IPS-11a (cell line): Measurements from ENCODE around the gene ANAPC2.

Source experiments
- H3K4me3 ChIP-seq: one replicate; pipeline ENCODE4 v1.5.1; 2013; ENCODE audit warnings: low read depth, low read length, control low read depth

Gene ANAPC2

DNA sequence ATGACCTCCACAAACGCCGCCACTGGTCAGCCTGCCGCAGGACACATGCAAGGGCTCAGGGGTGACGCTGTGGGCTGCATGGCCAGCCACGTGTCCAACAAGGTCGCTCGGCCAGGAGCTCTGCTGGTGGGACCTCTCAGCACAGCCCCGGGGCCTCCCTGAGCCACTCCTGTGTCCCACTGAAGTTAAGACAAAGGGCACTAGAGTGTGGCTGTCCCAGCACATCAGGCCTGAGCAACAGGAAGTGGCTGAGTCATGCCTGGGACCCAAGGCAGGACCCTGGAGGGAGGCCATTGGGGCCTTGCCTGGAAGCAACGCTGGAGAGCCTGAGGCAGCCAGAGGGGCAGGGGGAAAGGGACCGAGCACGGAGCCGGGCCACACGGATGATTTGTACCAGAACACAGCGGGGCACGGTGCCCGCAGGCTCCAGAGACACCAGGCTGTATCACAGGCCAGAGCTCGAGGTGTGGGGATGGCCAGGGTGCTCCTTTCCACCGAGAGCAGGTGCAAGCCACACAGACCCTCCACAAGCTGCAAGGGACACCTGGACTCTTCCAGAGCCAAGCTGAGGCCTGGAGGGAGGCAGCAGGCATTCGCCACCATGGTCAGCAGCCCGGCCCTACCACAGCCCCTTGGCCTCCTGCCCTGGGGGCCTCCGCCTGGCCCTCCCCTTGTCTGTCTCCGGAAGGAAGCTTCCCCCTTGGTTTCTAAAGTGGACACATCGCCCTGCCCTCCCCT, 10.0 kb downstream of the ANAPC2 start:
- no peak overlapping the region for H3K4me3 ChIP-seq

DNA sequence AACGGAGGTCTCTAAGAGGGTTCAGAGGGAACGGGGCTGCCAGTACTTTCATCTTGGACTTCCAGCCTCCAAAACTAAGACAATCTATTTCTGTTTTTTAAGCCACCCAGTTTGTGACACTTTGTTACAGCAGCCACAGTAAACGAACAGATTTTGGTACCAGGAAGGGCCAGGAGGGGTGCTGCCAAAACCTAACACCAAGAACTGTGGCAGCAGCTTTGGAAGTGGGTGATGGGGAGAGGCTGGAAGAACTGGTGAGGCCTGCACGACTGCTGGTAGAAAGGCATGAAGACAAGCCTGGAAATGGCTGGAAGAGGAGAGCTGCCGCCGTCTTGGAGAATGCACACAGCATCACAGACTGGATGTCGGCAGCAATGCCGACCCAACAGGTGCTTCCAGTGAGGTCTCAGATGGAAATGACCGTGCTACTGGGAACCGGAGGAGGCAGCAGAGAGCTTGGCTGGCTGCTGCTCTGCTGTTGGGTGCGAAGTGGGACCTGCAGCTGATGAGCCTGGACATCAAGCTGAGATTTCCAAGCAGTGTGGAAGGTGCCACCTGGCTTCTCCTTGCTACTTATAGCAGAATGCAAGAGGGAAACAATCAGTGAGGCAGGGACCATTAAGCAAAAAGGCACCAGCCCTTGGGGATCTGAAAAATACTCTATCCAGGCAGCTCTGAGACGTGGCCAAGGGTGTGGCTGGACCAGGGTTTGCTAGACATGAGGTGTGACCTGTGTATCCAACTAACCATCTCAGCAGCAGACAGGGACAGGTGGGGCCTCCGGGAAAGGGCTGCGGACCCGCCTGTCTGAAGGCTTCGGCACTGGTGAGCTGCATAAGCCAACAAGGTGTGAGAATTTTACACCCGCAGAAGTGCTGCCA, 11.8 kb downstream of the ANAPC2 start:
- no peak overlapping the region for H3K4me3 ChIP-seq

DNA sequence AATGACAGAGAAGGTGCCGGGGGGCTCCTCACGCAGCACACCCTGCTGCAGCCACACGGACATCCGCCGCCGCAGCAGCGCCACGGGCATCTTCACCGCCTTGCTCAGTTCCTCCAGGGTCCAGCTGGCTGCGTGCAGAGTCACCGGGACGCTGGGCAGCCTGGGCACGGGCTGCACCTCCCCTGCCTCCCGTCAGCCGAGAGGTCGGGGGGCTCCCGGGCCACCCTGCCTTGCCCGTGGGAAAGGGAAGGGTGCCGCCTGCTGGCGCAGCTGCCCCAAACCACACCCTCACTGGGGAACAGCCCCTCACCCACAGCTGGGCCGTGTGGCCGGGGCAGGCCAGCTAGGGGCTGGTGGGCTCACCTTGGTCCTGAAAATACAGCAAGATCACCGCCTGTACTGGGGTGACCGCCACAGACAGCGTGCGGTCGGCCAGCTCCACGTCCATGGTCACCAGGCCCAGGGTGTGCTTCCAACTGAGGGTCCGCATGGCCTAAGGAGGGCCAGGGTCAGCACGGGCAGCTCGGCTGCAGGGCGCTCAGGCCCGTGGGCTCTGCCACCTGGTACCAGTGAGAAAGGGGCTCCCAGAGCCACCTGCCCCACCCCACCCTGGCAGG, 12.9 kb downstream of the ANAPC2 start:
- H3K4me3 ChIP-seq = no peak overlapping the region

DNA sequence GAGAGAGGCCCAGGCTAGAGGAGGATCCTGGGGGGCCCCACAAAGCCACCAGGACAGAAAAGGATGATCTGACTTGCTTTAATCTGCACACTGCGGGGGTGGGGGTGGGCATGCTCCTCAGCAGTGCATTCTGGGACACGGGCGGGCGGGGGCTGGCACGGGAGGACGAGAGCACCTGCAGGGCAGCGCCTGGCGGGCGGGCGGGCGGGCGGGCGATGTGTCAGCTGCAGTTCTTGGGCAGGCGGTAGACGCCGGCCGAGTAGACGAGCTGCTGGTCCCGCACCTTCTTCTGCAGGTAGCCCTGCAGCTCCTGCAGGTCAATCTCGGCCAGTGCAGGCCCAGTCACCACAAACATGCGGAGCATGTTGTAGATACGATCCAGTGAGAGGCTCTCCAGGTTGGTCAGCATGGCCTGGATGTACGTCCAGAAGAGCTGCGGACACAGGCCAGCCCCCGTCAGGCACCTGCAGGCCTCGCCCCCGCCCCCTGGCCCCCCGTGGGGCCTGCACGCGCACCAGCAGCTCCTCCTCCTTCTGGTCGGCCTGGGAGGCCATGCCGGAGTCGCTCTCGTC, 13.6 kb downstream of the ANAPC2 start:
- no peak overlapping the region for H3K4me3 ChIP-seq

DNA sequence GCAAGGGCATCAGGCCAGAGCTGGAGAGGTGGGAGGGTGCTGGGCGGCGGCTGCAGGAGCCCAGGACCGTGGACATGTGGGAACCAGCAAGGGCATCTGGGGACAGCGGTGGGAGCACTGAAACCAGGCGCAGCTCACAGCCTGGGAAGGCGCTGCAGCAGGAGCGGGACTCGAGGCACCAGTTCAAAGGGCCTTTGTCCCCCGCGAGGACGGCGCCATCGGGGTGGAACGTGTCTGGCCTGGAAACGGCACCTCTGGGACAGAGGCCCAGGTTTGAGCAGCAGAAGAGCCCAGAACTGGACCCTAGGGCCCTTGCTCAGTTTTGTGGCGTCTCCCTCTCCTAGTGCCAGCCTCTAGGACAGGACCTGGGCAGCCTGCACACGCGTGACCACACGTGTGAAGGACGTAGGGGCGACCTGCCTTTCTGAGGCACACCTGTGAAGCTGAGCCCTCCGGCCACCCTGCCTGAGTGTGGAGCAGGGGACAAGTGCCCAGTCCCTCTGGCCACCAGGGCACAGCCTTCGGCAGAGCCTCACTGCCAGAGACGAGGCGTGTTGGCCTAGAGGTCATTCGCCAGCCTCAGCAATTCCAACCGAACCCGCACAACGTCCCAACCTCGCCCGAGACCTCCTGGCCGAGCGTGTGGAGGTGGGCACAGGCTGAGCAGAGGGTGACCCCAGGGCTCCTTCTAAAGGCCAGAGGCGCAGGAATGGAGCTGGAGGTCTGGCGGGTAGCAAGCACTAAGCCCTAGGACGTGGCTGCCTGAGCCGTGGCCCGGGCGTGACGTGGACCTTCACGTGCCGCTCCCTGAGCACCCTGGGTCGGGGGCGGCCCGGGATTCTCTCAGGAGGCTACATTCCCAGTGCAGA, 14.3 kb downstream of the ANAPC2 start:
- H3K4me3 ChIP-seq = no peak overlapping the region

DNA sequence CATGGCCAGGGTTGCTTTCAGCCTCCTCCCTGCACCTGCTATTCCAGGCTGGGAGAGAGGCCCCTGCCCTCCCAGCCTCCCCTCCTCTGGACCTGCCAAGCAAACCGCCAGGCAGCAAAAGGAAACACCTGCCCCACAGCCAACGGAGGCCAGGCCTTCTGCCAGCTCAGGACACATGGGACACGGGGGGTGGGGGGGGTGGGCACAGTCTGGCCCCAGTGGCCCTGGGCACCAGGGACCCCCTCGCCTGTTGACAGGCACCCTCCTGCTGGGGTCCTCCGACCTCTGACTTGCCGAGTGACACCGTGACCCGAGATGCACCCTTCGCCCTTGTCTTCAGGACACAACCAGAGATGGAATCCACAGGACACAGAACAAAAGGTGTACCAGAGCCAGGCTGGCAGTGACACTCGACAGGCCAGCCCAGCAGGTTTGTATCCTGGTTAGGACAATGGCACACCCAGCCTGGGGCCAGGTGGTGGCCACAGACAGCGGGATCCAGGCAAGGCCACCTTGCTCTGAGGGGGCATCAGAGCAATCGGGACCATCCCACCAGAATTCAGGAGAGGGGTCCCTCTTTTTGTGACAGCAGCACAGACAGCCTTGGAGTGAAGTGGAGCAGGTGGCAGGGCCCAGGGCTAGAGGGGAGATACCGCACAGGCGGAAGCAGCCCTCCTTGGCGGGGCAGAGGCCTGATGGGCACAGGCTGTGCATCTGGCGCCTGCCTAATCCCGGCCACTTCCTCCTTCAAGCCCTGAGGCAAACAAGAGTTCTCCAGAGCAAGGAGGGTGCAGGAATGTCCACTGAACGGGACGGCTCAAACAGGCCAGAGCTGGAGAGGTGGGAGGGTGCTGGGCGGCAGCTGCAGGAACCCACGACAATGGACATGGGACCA, 15.2 kb downstream of the ANAPC2 start:
- no peak overlapping the region for H3K4me3 ChIP-seq

DNA sequence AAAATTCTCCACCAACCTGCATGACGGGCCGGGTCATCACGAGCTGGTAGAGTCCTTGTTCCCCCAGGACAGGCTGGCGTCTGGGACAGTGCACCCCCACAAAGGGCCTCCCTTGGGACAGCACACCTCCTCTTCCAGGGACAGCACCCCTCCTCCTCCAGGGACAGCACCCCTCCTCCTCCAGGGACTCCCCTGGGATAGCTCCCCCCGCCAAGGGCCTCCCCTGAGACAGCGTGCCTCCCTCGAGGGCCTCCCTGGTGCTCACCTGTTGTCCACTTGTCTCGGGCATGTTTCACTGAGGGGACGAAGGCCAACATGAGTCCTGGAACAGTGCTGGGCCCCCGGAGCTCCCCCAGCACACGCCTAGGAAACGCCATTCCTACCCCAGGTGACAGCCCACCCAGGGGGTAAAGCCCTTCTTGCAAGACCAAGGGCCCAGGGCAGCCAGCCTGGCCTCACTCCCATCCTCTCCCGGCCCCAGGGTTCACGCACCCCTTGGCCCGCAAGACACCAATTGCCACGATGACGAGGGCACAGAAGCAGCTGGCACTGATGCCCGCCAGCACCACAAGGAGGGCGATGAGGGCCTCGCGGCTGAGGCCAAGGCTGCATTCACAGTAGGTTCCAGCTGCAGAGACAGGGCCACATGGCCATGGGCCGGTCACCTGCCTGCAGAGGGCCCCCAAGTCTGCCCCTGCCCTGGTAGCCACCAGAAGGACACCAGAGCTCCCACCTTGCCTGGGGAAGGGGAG, 17.0 kb downstream of the ANAPC2 start:
- H3K4me3 ChIP-seq = no peak overlapping the region

DNA sequence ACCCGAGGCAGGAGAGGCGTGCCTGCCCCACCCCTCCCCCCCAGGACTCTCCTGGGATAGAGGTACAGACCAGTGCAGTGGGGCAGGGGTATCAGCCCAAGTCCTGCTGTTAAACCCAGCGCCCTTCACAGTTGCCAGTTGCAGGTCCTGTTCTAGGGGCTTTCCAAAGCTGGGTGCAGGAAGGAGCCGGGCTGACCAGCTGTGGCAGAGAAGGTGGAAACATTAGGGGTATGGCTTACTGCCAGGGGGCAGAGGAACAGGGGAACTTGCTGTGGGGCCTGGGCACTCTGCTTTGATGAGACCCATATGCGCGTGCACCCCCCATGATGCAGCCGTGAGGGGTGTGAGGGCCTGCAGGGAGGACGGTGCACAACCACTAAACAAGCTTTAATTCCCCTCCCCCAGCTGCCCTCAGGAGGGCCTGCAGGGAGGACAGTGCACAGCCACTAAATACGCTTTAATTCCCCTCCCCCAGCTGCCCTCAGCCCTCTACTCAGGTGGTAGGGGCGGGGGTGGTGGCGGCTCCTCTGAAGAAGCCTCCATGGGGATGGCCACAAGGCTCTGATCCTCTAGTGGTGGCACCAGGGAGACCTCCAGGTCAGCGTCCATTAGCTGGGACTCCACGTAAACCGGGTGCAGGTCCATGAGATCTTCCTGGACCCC, 17.7 kb downstream of the ANAPC2 start:
- no peak overlapping the region for H3K4me3 ChIP-seq

DNA sequence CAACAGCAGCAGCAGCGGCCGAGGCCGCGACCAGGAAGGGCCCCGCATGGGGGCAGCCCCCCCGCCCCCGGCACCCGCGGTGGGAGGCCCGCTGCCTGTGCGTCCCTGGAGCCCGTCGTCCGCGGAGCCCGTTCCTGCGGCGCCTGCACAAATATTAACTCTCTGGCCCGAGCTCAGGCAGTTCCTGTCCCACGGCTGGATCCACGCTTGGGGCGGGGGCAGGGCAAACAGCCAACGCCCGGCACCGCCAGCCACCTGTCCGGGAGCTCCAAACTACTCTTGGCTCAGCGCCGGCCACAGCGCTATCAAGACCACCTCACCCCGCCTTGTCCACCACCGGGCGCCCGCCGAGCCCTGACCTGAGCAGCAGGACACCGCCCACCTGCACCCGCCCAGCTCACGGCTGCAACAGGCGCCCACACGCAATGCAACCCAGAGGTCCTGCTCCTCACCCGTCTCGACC, 18.4 kb downstream of the ANAPC2 start, which contains the start of gene LRRC26:
LRRC26 (minus strand) TSS at position 156 of the 463 bp plus-strand sequence; CDS start at position 48, 108 bp downstream.
- H3K4me3 ChIP-seq = peak within 1 kb of the TSS; percentile 39

DNA sequence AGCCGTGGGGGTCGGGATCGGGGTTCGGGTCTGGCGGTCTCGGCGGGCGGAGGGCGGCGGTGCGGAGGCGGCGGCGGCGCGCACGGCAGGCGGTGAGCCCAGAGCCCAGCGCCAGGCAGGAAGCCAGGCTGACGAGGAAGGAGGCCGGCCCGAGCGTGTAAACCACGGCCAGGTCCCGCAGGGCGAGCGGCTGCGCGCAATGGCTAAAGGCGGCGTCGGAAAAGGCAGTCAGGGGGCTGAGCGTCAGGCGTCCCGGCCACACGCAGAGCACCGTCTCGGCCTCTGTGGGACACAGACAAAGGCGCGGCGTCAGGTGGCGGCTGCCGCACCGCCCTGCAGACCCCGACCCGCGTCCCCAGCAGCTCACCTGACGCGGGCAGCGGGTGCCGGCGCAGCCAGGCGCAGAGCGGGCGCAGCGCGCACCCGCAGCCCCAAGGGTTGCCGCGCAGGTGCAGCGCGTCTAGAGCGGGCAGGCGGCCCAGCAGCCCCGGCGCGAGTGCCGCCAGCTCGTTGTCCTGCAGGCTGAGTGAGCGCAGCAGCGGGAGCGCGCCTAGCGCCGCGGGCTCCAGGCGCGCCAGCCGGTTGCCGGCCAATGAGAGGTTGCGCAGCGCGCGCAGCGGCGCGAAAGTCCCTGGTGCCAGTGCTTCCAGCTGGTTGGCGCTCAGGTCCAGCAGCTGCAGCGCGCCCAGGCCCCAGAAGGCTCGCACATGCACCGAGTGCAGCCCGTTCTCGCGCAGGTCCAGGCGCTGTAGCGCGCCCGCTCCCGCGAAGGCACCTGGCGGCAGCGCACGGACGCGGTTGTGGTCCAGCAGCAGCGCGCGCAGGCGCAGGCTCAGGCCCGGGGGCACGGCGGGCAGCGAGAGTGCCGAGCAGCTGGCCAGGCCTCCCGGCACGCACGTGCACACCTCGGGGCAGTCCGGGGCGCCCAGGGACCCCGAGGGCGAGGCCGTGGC, 19.2 kb downstream of the ANAPC2 start:
- peak overlapping the region; percentile 39 for H3K4me3 ChIP-seq

DNA sequence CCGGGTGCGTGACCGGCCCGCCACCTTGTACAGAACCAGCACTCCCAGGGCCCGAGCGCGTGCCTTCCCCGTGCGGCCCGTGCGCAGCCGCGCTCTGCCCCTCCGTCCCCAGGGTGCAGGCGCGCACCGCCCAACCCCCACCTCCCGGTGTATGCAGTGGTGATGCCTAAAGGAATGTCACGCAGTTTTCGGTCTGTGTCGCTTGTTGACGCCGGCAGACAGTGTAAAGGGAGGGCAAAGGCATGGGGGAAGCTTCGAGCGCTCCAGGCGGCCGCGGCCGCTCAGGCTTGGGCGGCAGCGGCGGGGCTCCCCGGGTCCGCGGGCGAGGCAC, 19.8 kb downstream of the ANAPC2 start:
- H3K4me3 ChIP-seq = peak overlapping the region; percentile 39

DNA sequence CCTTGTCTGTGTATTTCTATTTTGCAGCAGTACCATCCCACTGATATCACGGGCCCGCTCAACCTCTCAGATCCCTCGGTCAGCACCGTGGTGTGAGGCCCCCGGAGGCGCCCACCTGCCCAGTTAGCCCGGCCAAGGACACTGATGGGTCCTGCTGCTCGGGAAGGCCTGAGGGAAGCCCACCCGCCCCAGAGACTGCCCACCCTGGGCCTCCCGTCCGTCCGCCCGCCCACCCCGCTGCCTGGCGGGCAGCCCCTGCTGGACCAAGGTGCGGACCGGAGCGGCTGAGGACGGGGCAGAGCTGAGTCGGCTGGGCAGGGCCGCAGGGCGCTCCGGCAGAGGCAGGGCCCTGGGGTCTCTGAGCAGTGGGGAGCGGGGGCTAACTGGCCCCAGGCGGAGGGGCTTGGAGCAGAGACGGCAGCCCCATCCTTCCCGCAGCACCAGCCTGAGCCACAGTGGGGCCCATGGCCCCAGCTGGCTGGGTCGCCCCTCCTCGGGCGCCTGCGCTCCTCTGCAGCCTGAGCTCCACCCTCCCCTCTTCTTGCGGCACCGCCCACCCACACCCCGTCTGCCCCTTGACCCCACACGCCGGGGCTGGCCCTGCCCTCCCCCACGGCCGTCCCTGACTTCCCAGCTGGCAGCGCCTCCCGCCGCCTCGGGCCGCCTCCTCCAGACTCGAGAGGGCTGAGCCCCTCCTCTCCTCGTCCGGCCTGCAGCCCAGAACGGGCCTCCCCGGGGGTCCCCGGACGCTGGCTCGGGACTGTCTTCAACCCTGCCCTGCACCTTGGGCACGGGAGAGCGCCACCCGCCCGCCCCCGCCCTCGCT, 20.4 kb downstream of the ANAPC2 start:
- H3K4me3 ChIP-seq = no peak overlapping the region

DNA sequence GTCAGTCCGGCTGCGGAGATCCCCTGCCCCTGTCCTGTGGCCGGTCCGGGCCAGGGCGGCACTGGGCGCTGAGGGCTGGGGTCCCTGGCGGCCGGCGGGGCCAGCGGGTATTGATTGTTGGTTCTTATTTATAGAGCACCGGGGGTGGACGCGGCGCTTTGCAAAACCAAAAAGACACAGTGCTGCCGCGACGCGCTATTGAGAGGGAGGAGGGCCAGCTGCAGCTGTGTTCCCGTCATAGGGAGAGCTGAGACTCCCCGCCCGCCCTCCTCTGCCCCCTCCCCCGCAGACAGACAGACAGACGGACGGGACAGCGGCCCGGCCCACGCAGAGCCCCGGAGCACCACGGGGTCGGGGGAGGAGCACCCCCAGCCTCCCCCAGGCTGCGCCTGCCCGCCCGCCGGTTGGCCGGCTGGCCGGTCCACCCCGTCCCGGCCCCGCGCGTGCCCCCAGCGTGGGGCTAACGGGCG, 21.0 kb downstream of the ANAPC2 start:
- no peak overlapping the region for H3K4me3 ChIP-seq

DNA sequence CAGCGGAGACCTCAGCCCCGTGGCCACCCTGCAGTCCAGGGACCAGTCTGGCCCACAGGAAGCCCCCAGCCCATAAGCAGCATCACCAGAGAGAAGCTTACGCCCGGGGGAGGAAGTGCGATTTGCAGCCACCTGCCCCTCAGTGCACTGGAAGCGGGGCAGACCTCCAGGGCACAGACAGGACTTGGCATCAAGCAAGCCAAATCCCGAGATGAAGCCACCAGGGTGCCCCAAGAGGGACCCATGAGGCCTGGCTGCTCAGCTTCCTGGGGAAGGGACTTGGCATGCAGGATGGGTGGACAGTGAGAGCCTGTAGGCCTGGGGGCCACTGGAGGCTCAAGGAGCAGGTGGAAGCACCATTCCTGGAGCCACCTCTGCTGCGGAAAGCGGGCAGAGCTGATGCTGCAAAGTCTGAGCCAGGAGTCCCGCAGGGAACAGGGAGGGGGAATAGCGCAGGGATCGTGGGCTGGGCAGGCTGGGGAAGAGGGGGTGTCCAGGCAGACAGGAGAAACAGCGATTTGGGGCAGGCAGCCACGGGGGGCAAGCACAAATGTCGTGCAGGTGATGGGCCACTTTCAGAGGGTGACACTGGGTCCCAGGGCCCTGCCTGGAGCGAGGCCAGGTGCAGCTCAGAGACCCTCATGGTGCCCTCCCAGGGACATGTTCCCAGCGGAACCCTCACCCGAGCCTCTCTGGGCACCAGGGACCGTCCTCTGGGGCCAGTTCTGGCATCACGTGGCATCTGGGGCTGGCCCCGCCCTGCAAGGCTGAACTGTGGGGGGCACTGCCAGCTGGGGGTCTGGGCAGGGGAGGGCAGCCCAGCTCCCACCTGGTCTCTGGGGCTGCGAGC, 21.8 kb downstream of the ANAPC2 start:
- no peak overlapping the region for H3K4me3 ChIP-seq

DNA sequence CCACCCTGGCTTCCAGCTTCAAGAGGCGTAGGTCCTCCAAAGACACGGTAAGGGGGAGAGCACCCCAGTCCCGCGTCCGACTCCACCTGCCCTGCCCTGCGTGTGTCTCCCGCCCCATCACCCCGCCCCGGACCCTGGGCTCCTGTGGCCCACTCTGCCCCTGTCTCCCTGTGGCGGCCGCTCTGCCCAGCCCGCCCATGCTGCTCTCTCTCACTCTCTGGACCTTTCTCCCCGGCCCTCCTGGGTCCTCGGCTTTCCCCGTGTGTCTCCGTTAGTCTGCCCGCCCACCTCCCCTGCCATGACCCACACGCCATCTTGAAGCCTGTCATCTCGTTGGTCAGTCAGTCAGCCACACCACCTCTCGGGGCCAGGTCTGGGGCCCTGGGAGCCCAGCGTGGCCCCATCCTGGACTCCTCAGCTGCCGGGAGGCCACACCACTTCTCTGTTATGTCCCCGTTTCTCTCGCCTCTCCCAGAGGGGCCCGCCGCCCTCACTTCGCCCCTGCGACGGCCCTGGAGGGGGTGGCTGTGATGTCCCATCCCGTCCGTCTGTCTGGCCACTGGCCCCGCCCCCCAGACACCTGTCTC, 23.0 kb downstream of the ANAPC2 start:
- no peak overlapping the region for H3K4me3 ChIP-seq
